Umbilical cord (tissue), 2 donors: ENCODE data around the gene SLC19A3. TPM values are rescaled to one million over a fixed set of nuclear protein-coding genes. Genes with fewer than 3 reads are reported as not detected.
"Not testable (repeated sequence)": the region's sequence is repeated elsewhere in the genome, so short reads cannot be mapped to it uniquely, and the experiment has no call there.

Source experiments
- DNase-seq: peaks from one replicate; pipeline ENCODE4 v3.0.0-alpha.2; 2015; ENCODE audit warnings: low spot score
- total RNA-seq: library from RNA; depleted of rRNA; stranded (reverse); fragments of >200 nt; gene quantifications from one replicate; pipeline ENCODE4 v1.2.3, GENCODE V29; 2014; ENCODE audit warnings: low replicate concordance; ENCODE audit not compliant: insufficient read depth

The SLC19A3 gene
- total RNA-seq, 1 donor from 2014 or later = 6.7 TPM

- DNase-seq = no peak
Measured at GRCh38 chr2:227703961-227704360, 13.9 kb downstream of the SLC19A3 start.

GRCh38 chr2:227703280-227703732 lies 14.5 kb downstream of the SLC19A3 start:
- peak; percentile 42 for DNase-seq

- no peak for DNase-seq
Measured at GRCh38 chr2:227701556-227701955, 16.3 kb downstream of the SLC19A3 start.

GRCh38 chr2:227696990-227697679 lies 20.7 kb downstream of the SLC19A3 start:
- no peak for DNase-seq

- DNase-seq = no peak
Measured at GRCh38 chr2:227687189-227687588, 30.6 kb downstream of the SLC19A3 start.

DNA sequence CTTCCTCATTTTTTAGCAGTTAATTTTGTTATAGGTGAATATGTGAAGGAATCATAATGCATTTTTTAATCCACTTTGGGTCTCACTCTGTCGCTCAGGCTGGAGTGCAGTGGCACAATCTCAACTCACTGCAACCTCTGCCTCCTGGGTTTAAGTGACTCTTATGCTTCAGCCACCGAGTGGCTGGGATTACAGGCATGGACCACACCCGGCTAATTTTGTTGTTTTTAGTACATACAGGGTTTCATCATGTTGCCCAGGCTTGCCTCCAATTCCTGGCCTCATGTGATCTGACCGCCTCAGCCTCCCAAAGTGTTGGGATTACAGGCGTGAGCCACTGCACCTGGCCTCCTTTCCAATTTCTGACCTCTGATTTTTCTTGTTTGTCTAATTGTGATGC lies 33.6 kb downstream of the SLC19A3 start:
- DNase-seq = no peak

DNA sequence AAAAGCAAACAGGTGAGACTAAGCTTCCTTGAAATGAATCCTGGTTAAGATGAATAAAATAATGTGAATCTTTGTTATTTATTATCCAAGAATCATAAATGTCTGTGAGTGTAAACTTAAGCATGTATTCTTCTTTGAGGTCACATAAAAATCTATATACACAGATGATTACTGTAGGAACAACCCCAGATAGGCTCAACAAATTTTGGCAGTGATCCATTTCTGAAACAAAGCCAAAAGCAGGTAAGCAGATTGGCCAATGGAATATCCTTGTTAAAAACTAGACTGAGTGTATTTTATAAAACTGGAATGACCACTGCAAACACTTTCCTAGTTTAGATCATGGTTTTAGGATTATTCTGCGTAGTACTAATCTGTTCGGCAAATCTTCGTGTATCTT lies 39.9 kb downstream of the SLC19A3 start:
- DNase-seq = no peak

- no peak for DNase-seq
Measured at GRCh38 chr2:227674485-227674884, 43.3 kb downstream of the SLC19A3 start.

DNA sequence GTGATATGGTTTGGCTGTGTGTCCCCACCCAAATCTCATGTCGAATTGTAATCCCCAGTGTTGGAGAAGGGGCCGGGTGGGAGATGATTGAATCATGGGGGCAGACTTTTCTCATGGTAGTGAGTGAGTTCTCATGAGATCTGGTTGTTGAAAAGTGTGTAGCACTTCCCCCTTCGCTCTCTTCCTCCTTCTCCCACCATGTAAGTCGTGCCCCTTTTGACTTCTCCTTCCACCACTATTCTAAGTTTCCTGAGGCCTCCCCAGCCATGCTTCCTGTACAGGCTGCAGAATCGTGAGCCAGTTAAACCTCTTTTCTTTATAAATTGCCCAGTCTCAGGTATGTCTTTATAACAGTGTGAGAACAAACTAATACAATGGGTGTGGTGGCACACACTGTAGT lies 44.2 kb downstream of the SLC19A3 start:
- DNase-seq = not testable (repeated sequence)

DNA sequence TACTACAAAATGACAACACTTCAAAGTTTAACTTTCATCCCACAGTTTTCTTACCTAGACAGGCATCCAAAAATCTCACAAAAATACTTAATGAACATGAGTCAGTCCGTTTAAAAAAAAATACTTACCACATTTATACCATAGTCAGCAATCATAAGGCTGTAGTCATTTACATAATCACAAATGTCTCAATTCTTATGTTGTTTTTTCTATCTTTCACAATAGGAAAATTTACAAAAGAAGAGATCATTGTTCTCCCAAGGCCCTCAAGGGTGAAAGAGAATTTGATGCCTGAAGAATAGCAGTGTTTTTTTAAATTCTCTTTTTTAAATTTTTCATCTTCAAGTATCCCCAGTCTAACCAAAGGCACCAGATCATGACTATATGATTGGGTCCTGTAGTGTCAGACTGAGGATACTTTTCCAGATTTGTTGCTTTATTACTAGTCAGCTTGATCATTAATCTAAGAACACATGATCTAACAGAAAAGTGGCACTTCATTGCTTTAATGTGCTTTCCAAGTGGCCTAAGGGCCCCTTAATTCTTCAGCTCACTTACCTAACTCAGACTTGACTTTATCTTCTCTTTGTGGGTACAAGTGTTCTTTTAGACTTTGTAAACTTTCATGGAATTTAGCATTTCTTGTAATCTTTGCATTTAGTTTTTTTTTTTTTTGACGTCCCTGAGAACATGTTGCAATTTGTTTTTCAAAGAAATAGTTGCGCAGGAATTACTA lies 46.5 kb downstream of the SLC19A3 start:
- no peak for DNase-seq

GRCh38 chr2:227666631-227667170 lies 51.1 kb downstream of the SLC19A3 start, which contains the start of gene SCYGR5:
SCYGR5 (plus strand) TSS chr2:227666804; CDS start chr2:227666804, 0 bp downstream.
- DNase-seq = not testable (repeated sequence)

DNA sequence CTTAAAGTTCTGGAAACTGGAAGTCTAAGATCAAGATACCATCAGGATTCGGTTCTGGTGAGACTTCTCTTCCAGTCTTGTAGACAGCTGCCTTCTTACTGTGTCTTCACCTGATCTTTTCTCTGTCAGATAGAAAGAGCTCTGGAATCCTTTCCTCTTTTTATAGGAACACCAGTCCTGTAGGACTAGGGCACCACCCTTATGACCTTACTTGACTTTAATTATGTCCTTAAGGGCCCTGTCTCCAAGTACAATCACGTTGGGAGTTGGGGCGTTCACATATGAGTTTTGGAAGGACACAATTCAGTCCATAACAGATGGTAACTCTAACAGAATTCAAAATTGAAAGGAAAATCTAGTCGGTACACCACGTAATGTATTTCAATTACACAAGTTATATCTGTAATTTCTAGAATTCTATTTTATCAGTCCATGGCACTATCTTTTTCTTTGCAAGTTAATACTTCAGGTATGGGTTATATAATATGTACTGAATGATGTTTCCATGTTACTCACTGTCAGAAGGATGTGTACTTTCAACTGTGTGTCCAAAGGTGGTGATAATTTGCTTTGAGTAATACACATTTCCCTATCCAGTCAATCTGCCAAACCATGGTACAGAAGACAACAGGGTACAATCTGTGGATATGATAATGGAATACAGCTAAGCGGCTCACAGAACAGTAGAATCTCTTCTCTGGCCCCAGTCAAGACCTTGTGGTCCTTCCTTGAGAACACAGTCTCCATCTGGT lies 52.5 kb downstream of the SLC19A3 start:
- DNase-seq = no peak

- DNase-seq = no peak
Measured at GRCh38 chr2:227661827-227662226, 56.0 kb downstream of the SLC19A3 start.

- no peak for DNase-seq
Measured at GRCh38 chr2:227661025-227661649, 56.7 kb downstream of the SLC19A3 start.

- no peak for DNase-seq
Measured at GRCh38 chr2:227657199-227657845, 60.5 kb downstream of the SLC19A3 start.

DNA sequence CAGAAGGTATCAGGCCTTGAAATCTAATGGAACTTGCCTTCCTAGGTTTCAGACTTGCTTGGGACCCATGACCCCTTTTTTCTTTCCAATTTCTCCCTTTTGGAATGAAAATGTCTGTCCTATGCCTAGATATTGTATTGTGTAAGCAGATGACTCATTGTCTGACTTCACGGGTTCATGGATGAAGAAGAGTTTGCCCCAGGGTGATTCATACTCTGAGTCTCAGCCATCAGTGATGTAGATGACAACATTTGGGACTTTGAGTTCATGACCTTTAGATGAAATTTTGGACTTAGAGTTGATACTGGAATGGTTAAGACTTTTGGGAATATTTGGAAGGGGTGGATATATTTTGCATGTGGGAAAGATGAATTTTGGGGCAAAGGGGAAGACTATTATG lies 62.4 kb downstream of the SLC19A3 start:
- no peak for DNase-seq

GRCh38 chr2:227654426-227654825 lies 63.4 kb downstream of the SLC19A3 start:
- DNase-seq = no peak

DNA sequence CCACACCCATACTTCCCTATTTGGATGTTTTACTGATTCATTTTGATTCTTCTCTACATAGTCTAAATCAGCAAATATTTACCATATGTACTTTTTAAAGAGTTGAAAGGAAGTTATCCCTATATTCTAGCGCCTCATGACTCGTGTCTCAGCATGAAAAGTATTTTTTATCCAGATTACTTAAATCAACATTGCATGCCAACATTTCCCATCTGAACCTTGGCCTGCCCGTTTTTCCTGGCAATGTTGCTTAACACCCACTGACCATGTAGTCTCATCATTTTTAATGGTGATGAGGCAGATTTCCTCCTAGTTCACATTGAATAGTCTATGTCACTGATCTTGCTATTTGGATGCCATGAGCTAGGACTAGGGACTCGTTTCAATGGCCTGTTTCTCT lies 64.4 kb downstream of the SLC19A3 start:
- no peak for DNase-seq

DNA sequence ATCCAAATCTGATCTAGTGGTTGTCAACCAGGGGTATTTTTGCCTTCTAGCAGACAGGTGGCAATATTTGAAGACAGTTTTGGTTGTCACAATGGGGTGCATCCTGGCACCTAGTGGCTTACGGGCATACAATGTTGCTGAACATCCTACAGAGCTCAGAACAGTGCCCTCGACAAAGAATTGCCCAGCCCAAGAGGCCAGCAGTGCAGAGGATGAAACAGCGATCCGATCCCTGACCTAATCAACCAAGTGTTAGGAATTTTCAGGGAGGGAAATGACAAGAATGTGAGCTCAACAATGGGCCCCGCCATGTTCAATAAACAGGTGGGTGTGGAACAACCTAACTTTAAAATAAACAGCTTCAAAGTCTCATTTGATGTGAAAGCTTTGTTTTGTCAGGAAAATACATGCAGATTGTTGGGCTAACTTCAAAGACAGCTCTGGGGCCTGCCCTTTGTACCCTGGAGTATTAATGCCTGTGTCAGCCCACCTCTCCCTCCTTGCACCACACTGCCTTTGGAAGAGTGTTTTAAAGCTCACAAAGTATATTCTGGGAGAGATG lies 73.8 kb downstream of the SLC19A3 start:
- no peak for DNase-seq

DNA sequence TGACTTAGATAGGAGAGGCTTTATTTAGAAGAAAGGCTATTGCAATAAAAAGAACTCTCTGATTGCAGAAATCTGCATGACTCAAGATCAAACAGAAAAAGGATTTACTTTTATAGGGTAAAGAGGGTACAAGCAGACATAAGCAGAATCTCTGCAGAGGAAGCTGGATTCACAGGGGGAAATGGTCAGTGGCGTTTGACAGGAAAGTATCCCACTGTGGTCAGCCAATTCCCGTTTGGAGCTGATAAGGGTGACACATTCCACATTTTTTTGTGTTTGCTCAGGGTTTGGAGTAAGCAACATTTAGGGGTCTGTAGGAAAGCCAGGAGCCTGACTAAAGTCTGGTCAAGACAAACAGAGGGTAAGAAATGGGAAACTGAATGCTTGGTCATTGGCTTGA lies 75.2 kb downstream of the SLC19A3 start:
- peak; percentile 94 for DNase-seq

GRCh38 chr2:227634201-227634600 lies 83.6 kb downstream of the SLC19A3 start:
- DNase-seq = no peak
